B cell (primary cell): Measurements from ENCODE around the gene GNG13. TPM values are rescaled to one million over a fixed set of nuclear protein-coding genes. Genes with fewer than 3 reads are reported as not detected.

Source experiments
- ATAC-seq: fragments of 200-7000 bp; cut with Tn5 transposase; one replicate; pipeline ENCODE4 v1.10.0; 2021; ENCODE audit warnings: low read depth, mild to moderate bottlenecking, moderate number of reproducible peaks, moderate library complexity
- CTCF ChIA-PET: fragments of 350-600 bp; sonication (Branson Sonifier 250); formaldehyde crosslinking; loops from one replicate; lab custom pipeline; 2021; ENCODE audit warnings: antibody characterized with exemption, inconsistent platforms; lab: Charles Lee
- POLR2A ChIA-PET: fragments of 350-600 bp; sonication (Branson Sonifier 250); formaldehyde crosslinking; loops from one replicate; lab custom pipeline; 2021; ENCODE audit warnings: antibody characterized with exemption; lab: Charles Lee
- DNase-seq: peaks from one replicate; pipeline ENCODE4 v3.0.0; 2013
- H2AFZ ChIP-seq: 2 replicates; pipeline ENCODE4 v1.6.1; 2012; ENCODE audit warnings: mild to moderate bottlenecking, low read depth, low read length; ENCODE audit not compliant: insufficient read depth, poor library complexity, severe bottlenecking
- H3K27ac ChIP-seq, 2 donors: 1 replicate in 1 of 2; 2 replicates in 1 of 2; pipeline ENCODE4 v1.5.1; 2012 to 2013; ENCODE audit warnings: low read length in 2 of 2, mild to moderate bottlenecking in 2 of 2, moderate library complexity in 1 of 2
- H3K27me3 ChIP-seq, 4 experiments: fragments of 200-600 bp in 1 of 4; sonication (generic) in 1 of 4; replicated peaks in 1 of 4; 1 replicate in 2 of 4; 2 replicates in 2 of 4; pipeline versions ENCODE4 v1.6.1 to v1.7.0; 2013 to 2016; ENCODE audit warnings: low read length in 3 of 4, mild to moderate bottlenecking in 2 of 4, mixed read lengths in 1 of 4, moderate library complexity in 1 of 4; ENCODE audit not compliant: insufficient read depth in 4 of 4, control insufficient read depth in 3 of 4; ENCODE audit errors: control extremely low read depth in 1 of 4
- H3K36me3 ChIP-seq, 2 experiments: replicated peaks in 1 of 2; 1 replicate in 1 of 2; 2 replicates in 1 of 2; pipeline versions ENCODE4 v1.6.1 to v1.7.1; 2013; ENCODE audit warnings: low read length in 1 of 2; ENCODE audit not compliant: insufficient read depth in 2 of 2, control insufficient read depth in 1 of 2; ENCODE audit errors: control extremely low read depth in 1 of 2, extremely low read depth in 1 of 2
- H3K4me1 ChIP-seq, 2 donors: fragments of 200-600 bp in 1 of 2; sonication (generic) in 1 of 2; 1 replicate in 1 of 2; 2 replicates in 1 of 2; pipeline versions ENCODE4 v1.5.1 to v1.6.1; 2013 to 2017; ENCODE audit warnings: low read length in 2 of 2; ENCODE audit not compliant: control insufficient read depth in 2 of 2, insufficient read depth in 2 of 2
- H3K4me2 ChIP-seq: replicated peaks from 2 replicates; pipeline ENCODE3; 2012; ENCODE audit warnings: mild to moderate bottlenecking, low read depth, low read length; ENCODE audit not compliant: poor library complexity, severe bottlenecking
- H3K4me3 ChIP-seq, 5 experiments: fragments of 200-600 bp in 1 of 5; sonication (generic) in 1 of 5; 1 replicate in 3 of 5; 2 replicates in 2 of 5; pipeline versions ENCODE4 v1.5.1 to v1.7.0; 2011 to 2016; ENCODE audit warnings: low read length in 4 of 5, mild to moderate bottlenecking in 4 of 5, low read depth in 2 of 5, control low read depth in 1 of 5, moderate library complexity in 1 of 5; ENCODE audit not compliant: insufficient read depth in 1 of 5; ENCODE audit errors: control extremely low read depth in 1 of 5, extremely low read depth in 1 of 5
- H3K79me2 ChIP-seq: fragments of 200-600 bp; sonication (generic); one replicate; pipeline ENCODE4 v1.6.0; 2016; ENCODE audit warnings: low read length; ENCODE audit not compliant: control insufficient read depth, insufficient read depth
- H3K9ac ChIP-seq: fragments of 200-600 bp; sonication (generic); 2 replicates; pipeline ENCODE4 v1.6.1; 2017; ENCODE audit warnings: mild to moderate bottlenecking, low read length, moderate library complexity
- H3K9me3 ChIP-seq, 3 donors: one replicate each; pipeline versions ENCODE4 v1.6.1 to v1.7.1; 2013; ENCODE audit warnings: low read length in 2 of 3; ENCODE audit not compliant: control insufficient read depth in 2 of 3, insufficient read depth in 1 of 3; ENCODE audit errors: control extremely low read depth in 1 of 3
- H4K20me1 ChIP-seq: 2 replicates; pipeline ENCODE4 v1.6.0; 2012; ENCODE audit warnings: mild to moderate bottlenecking, low read length; ENCODE audit not compliant: insufficient read depth, control insufficient read depth, poor library complexity, severe bottlenecking
- H3K27ac Mint-ChIP-seq: one replicate; pipeline ENCODE4 v1.8.0; 2021; ENCODE audit warnings: mixed read lengths
- H3K27me3 Mint-ChIP-seq: one replicate; pipeline ENCODE4 v1.8.0; 2021; ENCODE audit warnings: mixed read lengths
- H3K4me1 Mint-ChIP-seq: one replicate; pipeline ENCODE4 v1.8.0; 2021; ENCODE audit warnings: mixed read lengths
- H3K4me3 Mint-ChIP-seq: one replicate; pipeline ENCODE4 v1.8.0; 2021; ENCODE audit warnings: mixed read lengths
- H3K9me3 Mint-ChIP-seq: one replicate; pipeline ENCODE4 v1.8.0; 2022; ENCODE audit warnings: mixed read lengths; ENCODE audit not compliant: insufficient read depth
- CTCF ChIP-seq: fragments of 200-600 bp; IDR thresholded peaks from one replicate; pipeline ENCODE4 v1.8.0; 2022; ENCODE audit warnings: antibody characterized with exemption, mild to moderate bottlenecking
- EZH2 ChIP-seq: IDR thresholded peaks from 2 replicates; pipeline ENCODE4 v1.6.1; 2012; ENCODE audit warnings: borderline replicate concordance, low read depth, mild to moderate bottlenecking, moderate library complexity, low read length; ENCODE audit not compliant: insufficient read depth, poor library complexity, severe bottlenecking
- WGBS: methylation state at CpG from one replicate; pipeline ENCODE4 v1.1.5; 2013; ENCODE audit warnings: missing lambda C conversion rate; ENCODE audit not compliant: insufficient coverage; 5-methylcytosine and 5-hydroxymethylcytosine counted together
- intact Hi-C: fragments of 100-400 bp; cut with micrococcal nuclease; formaldehyde crosslinking; loops from one replicate; pipeline ENCODE4 v1.10.0; 2022
- polyA plus RNA-seq: library from polyadenylated mRNA; depleted of rRNA; stranded (reverse); fragments of >200 nt; gene quantifications from 2 replicates; pipeline ENCODE4 v1.2.3, GENCODE V29; 2012
- total RNA-seq, 2 donors: library from RNA; stranded (reverse); fragments of 120-200 nt in 1 of 2; gene quantifications; 1 replicate in 1 of 2; 2 replicates in 1 of 2; pipeline versions ENCODE4 v1.2.3 to v1.2.4, GENCODE V29; 2013 to 2022

GNG13 gene
- total and polyA plus RNA-seq, 2 donors (not counting 1 experiment from before 2014, with no cell fraction given): not detected

DNA sequence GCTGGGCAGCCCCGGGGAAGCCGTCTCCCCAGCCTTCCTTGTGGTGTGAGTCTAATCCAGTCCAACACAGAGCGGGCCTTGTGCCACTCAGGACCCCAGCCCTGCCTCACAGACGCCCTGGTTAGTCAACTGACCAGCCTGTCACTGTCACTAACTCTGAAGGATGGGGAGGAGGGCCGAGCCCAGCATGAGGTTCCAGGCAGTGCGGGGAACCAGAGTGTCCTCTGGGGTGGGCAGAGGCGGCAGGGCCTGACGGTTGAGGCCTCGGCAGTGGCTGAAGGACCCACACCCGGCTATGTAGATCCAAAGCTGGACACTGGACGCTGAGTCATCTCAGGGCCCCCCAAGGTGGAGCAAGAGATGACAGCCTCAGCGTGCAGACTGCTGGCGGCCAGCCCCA lies 21.0 kb downstream of the GNG13 start:
- TF ChIP-seq EZH2 (no peak), CTCF (no peak)
- no peaks in the 10 kb centered on the region for H3K4me1 Mint-ChIP-seq

GRCh38 chr16:778909-779527 lies 21.5 kb downstream of the GNG13 start:
- CTCF ChIA-PET: no interaction called here
- TF ChIP-seq EZH2 (no peak), CTCF (no peak)
- H3K27me3 ChIP-seq: peaks cover 0 to 28% (median 5%) of the 10 kb centered on the region in 4 experiments
- no peak overlapping the region for H3K27ac ChIP-seq
- no peaks in the 10 kb centered on the region for H3K9me3 ChIP-seq
- Mint-ChIP-seq H3K4me3 (no peak overlapping the region), H3K27ac (no peak overlapping the region), H3K27me3 (peaks cover 4% of the 10 kb centered on the region), H3K4me1 (no peaks in the 10 kb centered on the region), H3K9me3 (no peaks in the 10 kb centered on the region)
- H3K4me2 ChIP-seq: no peak overlapping the region
- H3K4me3 ChIP-seq: no peak overlapping the region
- H4K20me1 ChIP-seq: no peaks in the 10 kb centered on the region
- DNase-seq (no peak), ATAC-seq (no peak)
- H3K4me1 ChIP-seq: no peaks in the 10 kb centered on the region
- H2AFZ ChIP-seq: no peak overlapping the region
- H3K9ac ChIP-seq: no peak overlapping the region
- POLR2A ChIA-PET: no interaction called here
- 83% methylated on average over 4 of the region's 6 CpGs for WGBS
- H3K36me3 ChIP-seq: no peaks in the 10 kb centered on the region
- intact Hi-C loops: no loop called here
- no peaks in the 10 kb centered on the region for H3K79me2 ChIP-seq

More for the DNA sequence above, 21.0 kb downstream of the GNG13 start:
- no peak overlapping the region for H3K27ac Mint-ChIP-seq
- Histone ChIP-seq H3K4me2 (no peak overlapping the region), H3K79me2 (no peaks in the 10 kb centered on the region), H3K27me3 (peaks cover 0 to 28% (median 5%) of the 10 kb centered on the region in 4 experiments), H3K36me3 (no peaks in the 10 kb centered on the region), H3K27ac (no peak overlapping the region), H3K9me3 (no peaks in the 10 kb centered on the region), H3K9ac (no peak overlapping the region), H4K20me1 (no peaks in the 10 kb centered on the region), H3K4me3 (no peak overlapping the region), H3K4me1 (no peaks in the 10 kb centered on the region), H2AFZ (no peak overlapping the region)
- peaks cover 4% of the 10 kb centered on the region for H3K27me3 Mint-ChIP-seq
- ChIA-PET POLR2A (interaction anchor here (0.6 kb wide), 1 partner anchor 239 kb away, joined by 3 read pairs; no protein-coding TSS in a partner anchor), CTCF (no interaction called here)
- intact Hi-C loops: no loop called here
- no peak overlapping the region for H3K4me3 Mint-ChIP-seq
- no peak for DNase-seq
- 84% methylated on average over 12 of the region's 13 CpGs for WGBS
- ATAC-seq: no peak
- H3K9me3 Mint-ChIP-seq: no peaks in the 10 kb centered on the region
